ENCODE measurements around the gene GPR35. TPM values are rescaled to one million over a fixed set of nuclear protein-coding genes. Genes with fewer than 3 reads are reported as not detected.

GPR35 gene
- polyA plus RNA-seq, 1 donor (not counting 4 experiments of a cell fraction or from before 2014, with no cell fraction given) = 0.04 TPM

GRCh38 chr2:240648155-240648649 is 22.9 kb downstream of the GPR35 start:
- dilution Hi-C loops (cut with MboI; ENCODE audit: extremely low pct_ligation_motif_present, low sequenced_read_pairs) = no loop called here
- Histone ChIP-seq H3K9me1 (ENCODE audit: control insufficient read depth, extremely low read depth, insufficient read depth, low read length) (no peaks in the 10 kb centered on the region), H4K20me1 (ENCODE audit: control insufficient read depth, extremely low read depth, insufficient read depth, low read length) (no peaks in the 10 kb centered on the region), H3K27me3 (ENCODE audit: control insufficient read depth, extremely low read depth, insufficient read depth, low read length) (peaks cover 46% of the 10 kb centered on the region), H3K9me3 (ENCODE audit: control insufficient read depth, low read depth, low read length) (no peaks in the 10 kb centered on the region), H3K4me1 (ENCODE audit: control insufficient read depth, extremely low read depth, insufficient read depth, low read length) (no peaks in the 10 kb centered on the region), H2AFZ (ENCODE audit: control insufficient read depth, low read length) (no peak overlapping the region), H3K4me2 (ENCODE audit: control insufficient read depth, extremely low read depth, insufficient read depth, low read depth, low read length) (no peak overlapping the region), H3K4me3 (ENCODE audit: control insufficient read depth in 2 of 3, extremely low read depth in 1 of 3, insufficient read depth in 2 of 3, low read depth in 1 of 3, low read length in 3 of 3) (no peak overlapping the region), H3K79me2 (ENCODE audit: control insufficient read depth, insufficient read depth, low read length) (no peaks in the 10 kb centered on the region), H3K9ac (ENCODE audit: control insufficient read depth, extremely low read depth, insufficient read depth, low read length) (no peak overlapping the region), H3K27ac (ENCODE audit: control insufficient read depth, insufficient read depth, low read length) (no peak overlapping the region), H3K36me3 (ENCODE audit: control insufficient read depth in 2 of 2, extremely low read depth in 1 of 2, insufficient read depth in 2 of 2, low read length in 2 of 2) (no peaks in the 10 kb centered on the region)
- FAIRE-seq = no peak
- no peak for DNase-seq (ENCODE audit: low read depth, low spot score)
- TF ChIP-seq EZH2 (IDR thresholded peaks at IDR 0.05; ENCODE audit: low read length) = no peak
- TF ChIP-seq CTCF (optimal IDR thresholded peaks at IDR 0.05 in 1 of 3, IDR thresholded peaks at IDR 0.05 in 1 of 3, conservative IDR thresholded peaks at IDR 0.05 in 1 of 3; ENCODE audit: extremely low read depth in 1 of 3, insufficient read depth in 2 of 3, low read length in 3 of 3) = no peak

GRCh38 chr2:240648650-240649275 is 23.5 kb downstream of the GPR35 start:
- Histone ChIP-seq H3K79me2 (ENCODE audit: control insufficient read depth, insufficient read depth, low read length) (no peaks in the 10 kb centered on the region), H3K9me3 (ENCODE audit: control insufficient read depth, low read depth, low read length) (no peaks in the 10 kb centered on the region), H2AFZ (ENCODE audit: control insufficient read depth, low read length) (no peak overlapping the region), H3K4me1 (ENCODE audit: control insufficient read depth, extremely low read depth, insufficient read depth, low read length) (no peaks in the 10 kb centered on the region), H3K9me1 (ENCODE audit: control insufficient read depth, extremely low read depth, insufficient read depth, low read length) (no peaks in the 10 kb centered on the region), H3K4me3 (ENCODE audit: control insufficient read depth in 2 of 3, extremely low read depth in 1 of 3, insufficient read depth in 2 of 3, low read depth in 1 of 3, low read length in 3 of 3) (no peak overlapping the region), H3K9ac (ENCODE audit: control insufficient read depth, extremely low read depth, insufficient read depth, low read length) (no peak overlapping the region), H3K4me2 (ENCODE audit: control insufficient read depth, extremely low read depth, insufficient read depth, low read depth, low read length) (no peak overlapping the region), H3K27ac (ENCODE audit: control insufficient read depth, insufficient read depth, low read length) (no peak overlapping the region), H3K27me3 (ENCODE audit: control insufficient read depth, extremely low read depth, insufficient read depth, low read length) (peaks cover 41% of the 10 kb centered on the region), H3K36me3 (ENCODE audit: control insufficient read depth in 2 of 2, extremely low read depth in 1 of 2, insufficient read depth in 2 of 2, low read length in 2 of 2) (no peaks in the 10 kb centered on the region), H4K20me1 (ENCODE audit: control insufficient read depth, extremely low read depth, insufficient read depth, low read length) (no peaks in the 10 kb centered on the region)
- dilution Hi-C loops (cut with MboI; ENCODE audit: extremely low pct_ligation_motif_present, low sequenced_read_pairs) = no loop called here
- DNase-seq (ENCODE audit: low read depth, low spot score) = no peak
- TF ChIP-seq EZH2 (IDR thresholded peaks at IDR 0.05; ENCODE audit: low read length) = peak; percentile 60
- TF ChIP-seq CTCF (optimal IDR thresholded peaks at IDR 0.05 in 1 of 3, IDR thresholded peaks at IDR 0.05 in 1 of 3, conservative IDR thresholded peaks at IDR 0.05 in 1 of 3; ENCODE audit: extremely low read depth in 1 of 3, insufficient read depth in 2 of 3, low read length in 3 of 3) = no peak
- no peak for FAIRE-seq
